Measurements from ENCODE around the gene SCNM1. TPM values are rescaled to one million over a fixed set of nuclear protein-coding genes. Genes with fewer than 3 reads are reported as not detected.

SCNM1 gene
- total RNA-seq, 1 donor: 23.7 TPM

DNA sequence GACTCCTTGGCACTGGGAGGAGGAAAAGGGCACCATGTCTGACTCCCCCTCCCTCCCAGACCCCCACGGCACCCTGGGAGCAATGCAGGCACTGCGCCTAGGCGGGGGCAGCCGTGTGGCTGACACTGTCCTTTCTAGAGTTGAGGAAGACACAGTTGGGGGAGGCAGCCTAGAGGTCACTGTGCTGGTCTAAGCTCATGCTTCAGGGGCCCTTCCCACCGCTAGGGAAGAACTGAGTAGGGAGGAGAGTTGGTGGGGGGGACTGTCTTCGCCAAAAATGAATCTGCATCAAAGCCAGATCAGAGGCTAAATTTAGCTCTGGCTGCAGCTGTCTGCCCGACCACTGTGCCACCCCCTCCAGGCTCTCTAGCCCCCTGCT is 22.9 kb upstream of the SCNM1 start:
- TF ChIP-seq, protein P1, sequence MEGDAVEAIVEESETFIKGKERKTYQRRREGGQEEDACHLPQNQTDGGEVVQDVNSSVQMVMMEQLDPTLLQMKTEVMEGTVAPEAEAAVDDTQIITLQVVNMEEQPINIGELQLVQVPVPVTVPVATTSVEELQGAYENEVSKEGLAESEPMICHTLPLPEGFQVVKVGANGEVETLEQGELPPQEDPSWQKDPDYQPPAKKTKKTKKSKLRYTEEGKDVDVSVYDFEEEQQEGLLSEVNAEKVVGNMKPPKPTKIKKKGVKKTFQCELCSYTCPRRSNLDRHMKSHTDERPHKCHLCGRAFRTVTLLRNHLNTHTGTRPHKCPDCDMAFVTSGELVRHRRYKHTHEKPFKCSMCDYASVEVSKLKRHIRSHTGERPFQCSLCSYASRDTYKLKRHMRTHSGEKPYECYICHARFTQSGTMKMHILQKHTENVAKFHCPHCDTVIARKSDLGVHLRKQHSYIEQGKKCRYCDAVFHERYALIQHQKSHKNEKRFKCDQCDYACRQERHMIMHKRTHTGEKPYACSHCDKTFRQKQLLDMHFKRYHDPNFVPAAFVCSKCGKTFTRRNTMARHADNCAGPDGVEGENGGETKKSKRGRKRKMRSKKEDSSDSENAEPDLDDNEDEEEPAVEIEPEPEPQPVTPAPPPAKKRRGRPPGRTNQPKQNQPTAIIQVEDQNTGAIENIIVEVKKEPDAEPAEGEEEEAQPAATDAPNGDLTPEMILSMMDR (IDR thresholded peaks at IDR 0.05; ENCODE audit: insufficient read depth, low read depth, low read length): no peak
- no peak overlapping the region for H3K4me3 ChIP-seq (ENCODE audit: low read depth, low read length)
- DNase-seq (ENCODE audit: low read depth): no peak

DNA sequence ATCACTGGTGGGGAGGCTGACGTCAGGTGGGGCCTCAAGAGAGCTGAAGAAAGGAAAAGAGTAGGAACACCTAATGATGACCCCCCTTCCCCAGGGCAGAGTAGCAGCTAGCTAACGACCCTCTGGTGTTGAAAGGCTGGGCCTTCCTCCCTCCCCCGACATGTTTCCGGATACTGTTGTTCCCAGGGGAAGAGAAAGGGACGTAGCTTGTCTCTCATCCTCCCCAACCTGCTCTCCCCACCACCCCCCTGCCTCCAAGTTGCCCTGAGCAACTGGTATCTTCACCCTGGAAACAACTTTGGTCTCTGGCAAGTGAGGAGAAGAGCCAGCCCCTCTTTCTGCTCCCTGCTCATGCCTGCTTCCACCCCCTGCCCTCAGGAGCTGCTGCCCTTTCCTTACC is 22.0 kb upstream of the SCNM1 start:
- TF ChIP-seq, protein P1 (IDR thresholded peaks at IDR 0.05; ENCODE audit: insufficient read depth, low read depth, low read length): no peak
- DNase-seq (ENCODE audit: low read depth): no peak

DNA sequence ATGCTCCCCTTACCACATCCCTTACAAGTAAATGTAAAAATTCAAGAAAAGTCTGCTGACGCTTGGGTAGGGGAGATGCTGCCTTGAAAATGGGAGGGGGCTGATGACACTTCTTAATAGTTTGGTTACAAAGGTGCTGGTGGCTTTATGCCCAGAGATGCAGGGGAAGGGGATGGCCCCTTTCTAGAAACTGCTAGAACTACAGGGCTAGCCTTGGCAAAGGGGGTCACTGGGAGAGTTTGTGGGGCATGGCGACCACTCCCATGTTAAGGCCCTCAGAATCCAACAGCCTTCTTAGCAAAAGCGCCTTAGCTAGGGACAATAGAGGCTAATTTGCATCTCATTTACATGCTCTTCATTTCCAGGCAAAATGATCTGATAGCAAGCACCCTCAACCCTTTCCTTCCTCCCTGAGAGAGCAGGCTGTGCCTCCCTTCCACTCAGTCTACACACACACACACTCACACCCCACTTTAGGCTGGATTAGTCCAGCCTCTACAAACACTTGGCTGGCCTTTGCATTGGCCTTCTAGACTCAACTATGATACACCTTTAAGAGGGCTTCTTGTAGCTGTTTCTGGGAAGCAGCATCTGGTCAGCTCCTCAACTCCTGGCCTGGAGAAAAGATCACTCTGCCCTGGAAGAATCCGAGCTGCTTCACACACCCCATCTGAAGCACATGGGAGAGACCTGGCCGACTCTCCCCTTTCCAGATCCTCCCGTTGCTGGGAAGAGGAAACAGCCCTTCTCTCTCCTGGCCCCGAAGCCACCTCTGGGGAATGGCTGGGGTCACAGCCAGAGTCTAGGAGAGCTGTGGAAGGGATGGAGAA is 21.3 kb upstream of the SCNM1 start:
- no peak overlapping the region for H3K4me3 ChIP-seq (ENCODE audit: low read depth, low read length)
- peak; percentile 10 for DNase-seq (ENCODE audit: low read depth)
- TF ChIP-seq, protein P1 (IDR thresholded peaks at IDR 0.05; ENCODE audit: insufficient read depth, low read depth, low read length): no peak

More for the DNA sequence above, 22.0 kb upstream of the SCNM1 start:
- H3K4me3 ChIP-seq (ENCODE audit: low read depth, low read length): no peak overlapping the region

DNA sequence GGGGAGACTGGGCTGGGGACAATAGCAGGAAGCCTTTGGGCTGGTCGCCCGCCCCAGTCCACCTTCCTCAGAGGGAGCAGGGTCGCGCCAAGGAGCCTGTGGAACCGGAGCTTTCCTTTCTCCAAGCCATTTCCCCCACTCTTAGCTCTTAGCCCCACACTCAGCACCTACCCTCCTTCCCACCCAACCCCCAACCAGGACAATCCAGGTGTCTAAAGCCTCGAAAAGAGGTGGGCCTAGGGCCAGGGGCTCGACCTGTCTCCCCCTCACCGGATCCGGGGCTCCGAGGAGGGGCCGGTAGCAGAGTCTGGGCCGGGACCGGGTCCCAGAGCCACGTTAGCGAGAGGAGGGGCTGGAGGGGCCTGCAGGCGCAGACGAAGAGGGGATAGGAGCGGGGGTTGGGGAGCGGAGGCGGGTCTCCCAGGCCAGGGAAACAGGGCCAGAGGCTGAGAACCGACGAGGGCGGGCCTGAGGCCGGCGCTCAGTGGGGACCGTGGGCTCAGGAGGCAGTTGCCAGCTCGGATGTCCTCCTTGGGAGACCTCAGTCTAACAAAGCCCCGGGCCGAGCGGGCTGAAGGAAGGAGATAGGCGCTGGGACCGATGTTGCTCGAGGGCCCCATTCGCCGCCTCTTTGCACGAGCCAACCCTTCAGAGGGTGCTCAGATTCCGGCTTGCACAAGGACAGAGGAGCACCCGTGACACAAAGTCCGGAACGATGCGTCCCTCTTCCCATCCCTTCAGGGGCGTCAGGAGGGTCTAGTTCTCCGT is 20.5 kb upstream of the SCNM1 start:
- H3K4me3 ChIP-seq (ENCODE audit: low read depth, low read length): peak overlapping the region; percentile 60
- TF ChIP-seq, protein P1 (IDR thresholded peaks at IDR 0.05; ENCODE audit: insufficient read depth, low read depth, low read length): no peak
- DNase-seq (ENCODE audit: low read depth): peak; percentile 22

DNA sequence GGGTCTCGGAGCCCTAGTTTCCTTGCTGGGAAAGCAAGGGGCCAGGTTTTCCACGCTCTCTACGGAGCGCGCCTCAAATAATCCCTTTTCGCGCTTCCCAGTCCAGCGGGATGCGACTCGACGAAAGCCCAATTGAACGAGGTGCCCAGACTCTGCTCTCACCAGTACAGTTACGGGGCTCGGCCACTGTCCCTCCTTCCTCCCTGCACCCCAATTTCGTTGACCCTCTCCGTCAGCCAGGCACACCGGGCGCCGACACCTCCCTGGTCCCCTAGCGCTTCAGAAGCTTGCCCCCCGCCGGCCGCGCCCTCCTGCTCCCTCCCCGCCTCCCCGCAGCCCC is 19.9 kb upstream of the SCNM1 start:
- peak overlapping the region; percentile 60 for H3K4me3 ChIP-seq (ENCODE audit: low read depth, low read length)
- no peak for DNase-seq (ENCODE audit: low read depth)
- TF ChIP-seq, protein P1 (IDR thresholded peaks at IDR 0.05; ENCODE audit: insufficient read depth, low read depth, low read length): no peak

DNA sequence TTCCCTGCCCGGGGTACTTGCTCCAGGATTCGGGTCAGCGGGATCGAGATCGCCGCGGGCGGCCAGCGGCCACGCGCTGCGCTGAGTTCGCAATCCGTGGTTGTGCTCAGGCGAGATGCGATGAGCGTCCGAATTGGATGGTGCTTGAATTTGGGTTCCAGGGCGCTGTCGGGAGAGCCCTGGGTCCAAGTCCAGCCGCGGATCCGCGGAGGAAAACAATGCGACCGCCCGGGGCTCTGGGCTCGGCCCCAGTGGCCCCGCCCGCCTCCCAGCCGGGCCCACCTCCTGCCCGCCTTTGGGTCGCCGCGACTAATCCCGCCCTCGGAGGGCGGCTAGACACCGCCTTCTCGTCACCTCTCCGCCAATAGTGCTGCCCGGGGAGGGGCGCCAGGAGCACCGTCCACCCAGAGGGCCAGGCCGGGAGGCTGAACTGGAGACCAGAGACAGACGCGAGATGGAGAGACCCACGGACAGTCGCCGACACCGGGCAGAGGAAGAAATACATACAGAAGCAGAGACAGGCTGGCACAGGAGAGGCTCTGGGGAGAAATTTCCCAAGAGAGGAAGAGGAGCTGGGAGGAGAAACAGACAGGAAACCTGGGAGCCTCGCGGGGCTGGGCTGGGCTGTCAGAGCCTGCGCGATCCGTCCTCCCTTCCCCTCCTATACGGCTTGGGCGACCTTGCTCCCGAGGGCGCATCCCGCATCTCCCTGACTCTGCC is 19.4 kb upstream of the SCNM1 start, which contains the start of gene SEMA6C:
SEMA6C (minus strand) TSS at position 220 of the 720 bp plus-strand sequence. CDS start 4,010 bp downstream, outside the sequence.
- DNase-seq (ENCODE audit: low read depth): peak; percentile 90
- peak within 1 kb of the TSS; percentile 60 for H3K4me3 ChIP-seq (ENCODE audit: low read depth, low read length)
- TF ChIP-seq, protein P1 (IDR thresholded peaks at IDR 0.05; ENCODE audit: insufficient read depth, low read depth, low read length): no peak
